Coronary artery (tissue), 2 donors: ENCODE results near the gene UROC1.

Experiments
- DNase-seq: peaks from one replicate; pipeline ENCODE4 v3.0.0-alpha.2; 2017; ENCODE audit warnings: low spot score
- H3K27ac ChIP-seq, 2 donors: fragments of 200-600 bp; sonication (generic); one replicate each; pipeline ENCODE4 v1.5.1; 2016 to 2019
- H3K4me3 ChIP-seq: fragments of 200-600 bp; sonication (generic); 2 replicates; pipeline ENCODE4 v1.5.1; 2016; ENCODE audit warnings: mild to moderate bottlenecking, moderate library complexity
- CTCF ChIP-seq: fragments of 200-600 bp; sonication (generic); IDR thresholded peaks from one replicate; pipeline ENCODE4 v1.5.1; 2019; ENCODE audit warnings: antibody characterized with exemption

UROC1 gene

GRCh38 chr3:126529585-126530170, 12.1 kb upstream of the UROC1 start:
- peak overlapping the region in 1 of 2 donors; percentile 28 for H3K27ac ChIP-seq

GRCh38 chr3:126528800-126529541, 11.4 kb upstream of the UROC1 start:
- Histone ChIP-seq H3K27ac (no peak overlapping the region), H3K4me3 (no peak overlapping the region)
- no peak for DNase-seq
- TF ChIP-seq CTCF: no peak

More at GRCh38 chr3:126529585-126530170, 12.1 kb upstream of the UROC1 start:
- DNase-seq: no peak
- TF ChIP-seq CTCF: no peak
- no peak overlapping the region for H3K4me3 ChIP-seq

GRCh38 chr3:126528419-126528799, 10.8 kb upstream of the UROC1 start:
- no peak for DNase-seq
- no peak overlapping the region for H3K27ac ChIP-seq
- TF ChIP-seq CTCF: no peak
- no peak overlapping the region for H3K4me3 ChIP-seq

- Histone ChIP-seq H3K4me3 (no peak overlapping the region), H3K27ac (no peak overlapping the region)
- no peak for TF ChIP-seq CTCF
- no peak for DNase-seq
Observed at GRCh38 chr3:126527455-126528211, 10.1 kb upstream of the UROC1 start.

GRCh38 chr3:126527006-126527405, 9.4 kb upstream of the UROC1 start:
- DNase-seq: no peak
- no peak for TF ChIP-seq CTCF
- Histone ChIP-seq H3K4me3 (no peak overlapping the region), H3K27ac (no peak overlapping the region)

GRCh38 chr3:126526668-126527005, 9.1 kb upstream of the UROC1 start:
- no peak overlapping the region for H3K4me3 ChIP-seq
- H3K27ac ChIP-seq: no peak overlapping the region
- DNase-seq: no peak
- TF ChIP-seq CTCF: no peak
